Stimulated activated CD8-positive, alpha-beta memory T cell treated with anti-CD3 and anti-CD28 coated beads, Interleukin-12 subunit alpha, Interleukin-12 subunit beta, amount 100 ng/mL, for 4 hours (primary cell): Measurements from ENCODE around the gene BYSL.

Source experiments
- DNase-seq: peaks from one replicate; pipeline ENCODE4 v3.0.0-alpha.2; 2020; ENCODE audit warnings: low read depth

The BYSL gene

GRCh38 chr6:41920921-41921711 is at the start of gene BYSL, which contains the start of gene MED20:
Gene BYSL (plus strand): TSS chr6:41921499. CDS start chr6:41921563, 64 bp downstream.
Gene MED20 (minus strand): TSS chr6:41921139. CDS start chr6:41921018, 121 bp downstream.
- DNase-seq: peak; percentile 88

GRCh38 chr6:41871691-41872090 is 49.6 kb upstream of the BYSL start:
- DNase-seq: no peak

GRCh38 chr6:41872147-41872546 is 49.2 kb upstream of the BYSL start:
- DNase-seq: no peak

- no peak for DNase-seq
Observed at GRCh38 chr6:41874741-41875140, 46.6 kb upstream of the BYSL start.

- DNase-seq: no peak
Observed at GRCh38 chr6:41877051-41877680, 44.1 kb upstream of the BYSL start.

GRCh38 chr6:41878246-41878645 is 43.1 kb upstream of the BYSL start:
- DNase-seq: no peak

- no peak for DNase-seq
Observed at GRCh38 chr6:41878961-41879405, 42.3 kb upstream of the BYSL start.

- DNase-seq: no peak
Observed at GRCh38 chr6:41881506-41881905, 39.8 kb upstream of the BYSL start.

GRCh38 chr6:41884957-41885356 is 36.3 kb upstream of the BYSL start:
- DNase-seq: no peak

- DNase-seq: no peak
Observed at GRCh38 chr6:41885930-41886329, 35.4 kb upstream of the BYSL start.

- DNase-seq: no peak
Observed at GRCh38 chr6:41887331-41887751, 34.0 kb upstream of the BYSL start.

- DNase-seq: no peak
Observed at GRCh38 chr6:41892921-41893564, 28.3 kb upstream of the BYSL start.

- DNase-seq: no peak
Observed at GRCh38 chr6:41894366-41895299, 26.7 kb upstream of the BYSL start.

- DNase-seq: peak; percentile 88
Observed at GRCh38 chr6:41895300-41896233, 25.7 kb upstream of the BYSL start, which contains the start of gene USP49. Gene USP49 (minus strand): TSS chr6:41895375. CDS start chr6:41806983, 88,392 bp downstream.

- DNase-seq: no peak
Observed at GRCh38 chr6:41896281-41896680, 25.0 kb upstream of the BYSL start.

GRCh38 chr6:41900861-41901260 is 20.4 kb upstream of the BYSL start:
- no peak for DNase-seq

- DNase-seq: peak; percentile 6
Observed at GRCh38 chr6:41901882-41902519, 19.3 kb upstream of the BYSL start.

- DNase-seq: no peak
Observed at GRCh38 chr6:41909727-41910126, 11.6 kb upstream of the BYSL start.

GRCh38 chr6:41914343-41914742 is 7.0 kb upstream of the BYSL start:
- no peak for DNase-seq
